Measurements from ENCODE around the gene ARMH3.

The ARMH3 gene

DNA sequence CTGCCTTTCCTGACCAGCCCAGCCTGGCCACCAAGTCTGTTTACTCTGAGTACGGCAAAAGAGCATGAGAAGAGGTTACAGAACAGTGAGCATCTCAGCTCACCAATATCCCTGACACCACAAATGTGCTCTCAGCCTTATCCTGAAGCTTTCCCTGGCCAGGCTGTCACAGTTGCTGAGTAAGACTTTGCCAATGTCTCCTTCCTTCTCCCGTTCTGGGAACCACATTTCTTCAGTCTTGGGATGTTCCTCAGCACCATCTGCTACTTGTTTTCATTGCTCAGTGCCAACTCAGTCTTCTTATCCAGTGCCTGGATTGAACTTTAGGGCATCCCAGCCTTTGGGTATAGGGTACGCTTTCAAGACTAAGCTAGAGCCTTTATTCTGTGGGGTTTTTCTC, 205.2 kb downstream of the ARMH3 start:
- DNase-seq = no peak

DNA sequence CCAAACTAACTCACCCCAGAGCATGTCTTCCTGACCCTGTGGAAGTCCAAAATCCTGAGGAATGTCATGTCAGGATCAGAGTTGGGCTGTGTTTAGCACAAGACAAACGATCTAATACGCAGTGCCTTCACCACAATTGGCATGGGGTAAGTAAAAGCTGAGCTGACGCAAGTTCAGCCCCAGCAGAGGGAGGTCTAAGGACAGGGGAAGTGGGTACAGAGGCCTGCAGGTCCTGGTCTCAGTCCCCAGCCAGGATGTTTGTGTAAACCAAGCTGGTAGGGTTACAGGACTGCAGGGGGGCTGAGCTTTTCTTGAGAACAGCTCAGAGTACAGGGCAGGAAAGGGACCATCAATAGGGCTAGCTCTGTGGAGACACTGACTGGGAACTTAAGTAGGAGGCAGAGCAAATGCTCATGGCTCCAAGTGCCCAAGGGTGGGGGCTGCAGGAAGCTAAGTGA, 207.1 kb downstream of the ARMH3 start:
- no peak for DNase-seq

GRCh38 chr10:101848408-101848807, 207.6 kb downstream of the ARMH3 start:
- no peak for DNase-seq

- no peak for DNase-seq
Measured at GRCh38 chr10:101845893-101846292, 210.1 kb downstream of the ARMH3 start.

DNA sequence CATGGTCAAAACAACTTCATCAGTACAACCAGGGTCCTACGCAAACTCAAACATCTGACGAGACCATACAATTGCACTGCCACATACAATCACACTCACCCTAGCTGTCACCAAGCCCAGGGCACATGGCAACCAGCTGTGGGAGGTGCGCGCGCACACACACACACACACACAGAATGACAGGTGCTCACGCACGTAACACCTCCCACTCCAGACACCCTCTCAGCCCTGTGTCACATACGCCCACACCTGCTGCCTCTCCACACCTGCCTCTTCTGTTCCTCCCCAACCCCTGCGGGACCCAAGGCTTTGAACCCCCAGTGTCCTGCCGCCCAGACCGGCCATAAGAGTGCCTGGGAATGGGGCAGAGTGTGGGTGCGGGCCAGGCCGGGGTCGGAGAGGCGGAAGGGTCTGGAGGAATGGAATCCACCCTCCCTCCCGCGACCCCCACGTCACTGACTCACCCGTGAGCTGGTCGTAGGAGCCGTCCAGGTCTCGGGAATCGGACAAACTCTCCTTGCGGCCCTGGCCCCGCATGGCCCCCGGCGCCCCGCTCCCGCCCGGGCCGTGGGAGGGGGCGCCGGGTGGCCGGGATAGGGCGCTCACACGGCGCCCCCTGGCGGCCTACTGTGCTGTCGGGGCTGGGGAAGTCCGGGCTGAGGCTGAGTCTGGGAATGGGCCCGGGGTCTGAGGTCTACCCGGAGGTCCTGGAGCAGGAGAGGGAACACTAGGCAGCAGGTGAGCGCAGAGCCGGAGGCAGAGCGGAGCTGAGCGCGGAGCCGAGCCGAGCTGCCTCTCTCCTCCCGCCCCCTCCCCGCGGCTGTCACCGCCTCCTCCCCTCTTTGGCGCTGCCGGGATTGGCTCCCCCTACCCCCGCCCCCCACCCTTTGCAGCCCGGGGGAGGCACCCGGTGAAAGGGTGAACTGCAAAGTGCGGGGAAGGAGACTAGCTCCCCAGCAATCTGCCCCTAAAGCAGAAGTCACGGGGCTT, 212.6 kb downstream of the ARMH3 start, which contains the start of gene KCNIP2:
TSS of gene KCNIP2 (minus strand) at position 769 of the 990 bp plus-strand sequence. CDS start at position 537, 232 bp downstream.
- DNase-seq = no peak

- no peak for DNase-seq
Measured at GRCh38 chr10:101841826-101842225, 214.1 kb downstream of the ARMH3 start.

GRCh38 chr10:101840741-101841453, 215.1 kb downstream of the ARMH3 start:
- DNase-seq = peak in 1 of 2 experiments; percentile 59

DNA sequence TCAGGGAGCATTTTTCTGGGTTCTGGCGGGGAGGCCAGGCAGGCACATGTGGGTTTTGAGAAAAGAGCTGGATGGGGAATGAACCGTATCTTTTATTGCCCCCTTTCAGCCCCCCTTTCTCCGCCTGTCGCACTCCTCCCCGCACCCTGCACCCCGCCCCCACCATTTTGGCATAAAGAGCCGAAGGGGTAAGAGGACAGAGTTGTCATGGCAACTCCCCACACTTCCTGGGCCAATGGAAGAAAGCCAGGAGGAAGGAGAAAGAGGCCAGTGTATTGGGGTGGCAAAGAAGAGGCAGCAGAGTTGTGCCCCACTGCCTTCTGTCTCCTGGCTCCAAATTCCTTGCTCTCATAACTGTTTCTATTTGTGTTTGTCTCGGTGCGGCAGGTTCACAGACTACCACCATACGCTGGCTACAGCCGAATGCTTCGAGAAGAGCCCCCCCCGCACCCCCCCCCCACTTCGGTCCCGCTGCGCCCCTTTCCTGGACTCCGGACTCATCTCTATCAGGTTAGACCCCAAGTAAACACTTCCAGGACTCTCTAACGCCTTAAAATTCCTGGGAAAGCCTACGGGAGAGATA, 215.8 kb downstream of the ARMH3 start:
- no peak for DNase-seq

- no peak for DNase-seq
Measured at GRCh38 chr10:101839416-101840063, 216.4 kb downstream of the ARMH3 start.

- DNase-seq = no peak
Measured at GRCh38 chr10:101839002-101839401, 217.0 kb downstream of the ARMH3 start.

GRCh38 chr10:101838416-101838970, 217.5 kb downstream of the ARMH3 start:
- DNase-seq = no peak

DNA sequence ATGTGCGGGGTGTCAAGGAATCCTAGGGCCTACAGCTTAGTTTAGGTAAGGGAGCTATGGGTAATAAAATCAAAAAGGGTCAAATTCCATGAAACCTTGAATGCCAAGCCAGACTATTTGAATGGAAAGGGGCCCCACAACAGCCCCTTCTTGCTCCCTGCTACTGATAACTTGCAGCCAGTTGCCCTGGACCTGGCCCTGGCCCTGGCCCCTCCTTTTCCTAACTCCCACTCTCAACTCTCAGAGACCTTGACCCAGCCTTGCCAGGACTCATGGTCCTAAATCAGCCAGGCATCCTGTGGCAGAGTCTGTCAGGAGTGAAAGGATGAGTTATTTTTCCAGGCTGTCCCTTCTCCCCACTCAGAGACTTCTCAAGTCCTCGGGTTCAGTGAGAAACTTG, 218.2 kb downstream of the ARMH3 start:
- no peak for DNase-seq

GRCh38 chr10:101835362-101835761, 220.6 kb downstream of the ARMH3 start:
- DNase-seq = no peak

DNA sequence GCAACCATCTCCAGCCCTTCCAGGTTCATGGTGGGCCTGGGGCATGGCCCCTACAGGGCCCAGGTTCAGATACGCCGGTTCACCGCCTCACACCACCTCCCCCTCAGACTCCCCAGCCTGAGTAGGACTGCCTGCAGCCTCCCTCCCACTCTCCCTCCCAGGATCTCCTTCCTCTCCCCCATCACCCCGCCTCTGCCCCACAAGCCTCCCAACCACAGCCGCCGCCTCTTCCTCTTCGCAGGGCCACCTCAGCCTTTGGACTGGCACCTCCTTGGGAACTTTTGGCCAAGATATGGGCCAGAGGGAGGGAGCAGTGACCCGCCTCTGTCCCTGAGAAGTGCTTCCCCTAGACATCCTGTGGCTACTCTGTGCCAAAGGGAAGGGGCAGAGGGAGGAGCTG, 221.6 kb downstream of the ARMH3 start:
- no peak for DNase-seq

DNA sequence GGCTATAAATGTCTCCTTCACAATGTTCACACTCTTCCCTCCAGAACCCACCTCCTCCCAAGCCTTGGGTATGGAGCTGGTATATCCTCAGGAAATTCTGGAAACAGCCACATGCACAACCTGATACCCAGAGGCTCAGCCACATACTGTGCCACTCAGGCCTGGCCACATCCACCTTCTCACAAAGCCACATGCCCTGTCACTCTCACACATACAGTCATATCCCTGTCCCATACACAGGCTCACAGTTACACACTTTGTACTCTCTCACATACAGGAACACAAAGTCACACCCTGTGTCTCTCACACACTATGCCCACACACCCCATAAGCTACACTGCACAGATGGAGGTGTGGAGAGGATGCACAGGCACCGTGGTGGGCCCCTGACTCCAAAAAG, 222.5 kb downstream of the ARMH3 start:
- DNase-seq = no peak

- DNase-seq = no peak
Measured at GRCh38 chr10:101832325-101832771, 223.6 kb downstream of the ARMH3 start.

- no peak for DNase-seq
Measured at GRCh38 chr10:101831169-101831811, 224.7 kb downstream of the ARMH3 start.

GRCh38 chr10:101830322-101831168, 225.4 kb downstream of the ARMH3 start:
- no peak for DNase-seq

DNA sequence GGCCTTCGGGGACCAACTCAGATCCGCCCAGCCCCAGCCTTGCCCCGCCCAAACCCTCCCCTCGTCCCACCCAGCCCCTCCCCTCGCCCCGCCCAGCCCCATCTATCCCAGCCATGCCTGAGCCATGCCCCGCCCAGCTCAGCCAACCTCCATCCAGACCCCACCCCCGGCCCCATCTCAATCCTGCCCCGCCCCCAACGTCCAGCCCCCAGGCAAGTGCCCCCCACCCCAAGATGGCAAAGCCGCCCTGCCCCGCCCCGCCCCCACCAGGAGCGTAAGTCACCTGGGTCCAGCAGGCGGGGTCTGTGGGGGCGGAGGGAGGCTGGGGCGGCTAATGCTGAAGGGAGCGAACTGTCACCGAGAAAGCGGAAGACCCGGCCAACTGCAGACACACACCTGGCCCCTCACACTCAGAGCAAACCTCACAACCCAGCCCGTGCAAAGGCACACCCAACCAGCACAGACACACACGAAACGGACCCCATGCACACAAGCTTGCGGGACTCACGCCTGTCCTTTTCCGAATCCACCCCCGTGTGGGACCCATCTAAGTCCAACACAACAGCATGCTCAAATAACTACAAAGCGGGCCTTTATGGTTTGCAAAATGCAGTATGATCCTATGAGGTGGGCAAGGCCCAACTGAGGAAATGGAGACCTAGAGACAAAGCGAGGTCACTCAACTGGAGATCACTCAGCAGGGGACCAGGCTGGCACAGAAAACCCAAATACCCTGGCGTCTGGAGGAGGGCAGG, 226.2 kb downstream of the ARMH3 start:
- no peak for DNase-seq

Data from SW 1271 (cell line).